ENCODE measurements around the gene SLCO1B3. TPM values are rescaled to one million over a fixed set of nuclear protein-coding genes. Genes with fewer than 3 reads are reported as not detected.

SLCO1B3 gene
- total RNA-seq, 8 experiments from 2014 or later, result not detected

- in situ Hi-C loops (cut with MboI; ENCODE audit: low pct_unique_long_range_greater_than_20kb in 2 of 9, low sequenced_read_pairs in 9 of 9, unreplicated experiment in 9 of 9), result no loop called here
- H3K4me1 ChIP-seq (replicated peaks in 1 of 2), result no peaks in the 10 kb centered on the region
- ATAC-seq (replicated peaks in 6 of 8), result no peak
- no peak overlapping the region for H3K27ac ChIP-seq
- 44 to 100% (median 87%) methylated on average over 1 of the region's 1 CpG; no CpG with 5 or more reads in 6 of the 10 experiments for WGBS, 10 experiments
- no peak overlapping the region for H3K4me3 ChIP-seq
Measured at GRCh38 chr12:20917819-20918218, 107.3 kb downstream of the SLCO1B3 start.

GRCh38 chr12:20931894-20932293, 121.4 kb downstream of the SLCO1B3 start:
- in situ Hi-C loops (cut with MboI; ENCODE audit: low pct_unique_long_range_greater_than_20kb in 2 of 9, low sequenced_read_pairs in 9 of 9, unreplicated experiment in 9 of 9), result loop anchor here in 2 of 9 experiments (25.0 kb wide), 1 partner anchor 230 kb away; no protein-coding TSS in a partner anchor
- no peak for ATAC-seq (replicated peaks in 6 of 8)
- WGBS, 10 experiments, result 0 to 100% (median 45%) methylated on average over 1 to 4 of the region's 4 CpGs; no CpG with 5 or more reads in 2 of the 10 experiments
- H3K4me1 ChIP-seq (replicated peaks in 1 of 2), result no peaks in the 10 kb centered on the region
- H3K4me3 ChIP-seq, result no peak overlapping the region
- no peak overlapping the region for H3K27ac ChIP-seq

GRCh38 chr12:20946732-20947131, 136.2 kb downstream of the SLCO1B3 start:
- in situ Hi-C loops (cut with MboI; ENCODE audit: low pct_unique_long_range_greater_than_20kb in 2 of 9, low sequenced_read_pairs in 9 of 9, unreplicated experiment in 9 of 9), result loop anchor here in 2 of 9 experiments (25.0 kb wide), 1 partner anchor 216 kb away; no protein-coding TSS in a partner anchor
- Histone ChIP-seq H3K4me1 (replicated peaks in 1 of 2) (no peaks in the 10 kb centered on the region), H3K27ac (no peak overlapping the region), H3K4me3 (no peak overlapping the region)
- ATAC-seq (replicated peaks in 6 of 8), result no peak
- WGBS, 10 experiments, result 28 to 65% (median 43%) methylated on average over 3 to 5 of the region's 5 CpGs; no CpG with 5 or more reads in 2 of the 10 experiments

GRCh38 chr12:20950248-20950647, 139.7 kb downstream of the SLCO1B3 start:
- peak in 3 of 8 experiments; percentile 48 to 73 (median 52) for ATAC-seq (replicated peaks in 6 of 8)
- H3K4me1 ChIP-seq (replicated peaks in 1 of 2), result no peaks in the 10 kb centered on the region
- no peak overlapping the region for H3K27ac ChIP-seq
- 0 to 100% (median 25%) methylated on average over 1 to 3 of the region's 3 CpGs; no CpG with 5 or more reads in 3 of the 10 experiments for WGBS, 10 experiments
- in situ Hi-C loops (cut with MboI; ENCODE audit: low pct_unique_long_range_greater_than_20kb in 2 of 9, low sequenced_read_pairs in 9 of 9, unreplicated experiment in 9 of 9), result no loop called here
- no peak overlapping the region for H3K4me3 ChIP-seq

- WGBS, 10 experiments, result 0 to 92% (median 37%) methylated on average over 1 to 2 of the region's 2 CpGs; no CpG with 5 or more reads in 2 of the 10 experiments
Measured at GRCh38 chr12:20963303-20963702, 152.8 kb downstream of the SLCO1B3 start.

GRCh38 chr12:20963762-20964161, 153.3 kb downstream of the SLCO1B3 start:
- WGBS, 10 experiments, result 0 to 91% (median 61%) methylated on average over 2 to 4 of the region's 4 CpGs
- no peak overlapping the region for H3K4me3 ChIP-seq
- no peak overlapping the region for H3K27ac ChIP-seq
- ATAC-seq (replicated peaks in 6 of 8), result no peak
- no peaks in the 10 kb centered on the region for H3K4me1 ChIP-seq (replicated peaks in 1 of 2)
- in situ Hi-C loops (cut with MboI; ENCODE audit: low pct_unique_long_range_greater_than_20kb in 2 of 9, low sequenced_read_pairs in 9 of 9, unreplicated experiment in 9 of 9), result no loop called here

More at GRCh38 chr12:20963303-20963702, 152.8 kb downstream of the SLCO1B3 start:
- Histone ChIP-seq H3K4me1 (replicated peaks in 1 of 2) (no peaks in the 10 kb centered on the region), H3K27ac (no peak overlapping the region), H3K4me3 (no peak overlapping the region)
- ATAC-seq (replicated peaks in 6 of 8), result no peak
- in situ Hi-C loops (cut with MboI; ENCODE audit: low pct_unique_long_range_greater_than_20kb in 2 of 9, low sequenced_read_pairs in 9 of 9, unreplicated experiment in 9 of 9), result no loop called here

Other genes starting within 250 kb of the SLCO1B3 start
- 1 to 10 TPM in 1 of 8 experiments, under 1 TPM in 3, not detected in 4; 0.11 to 2.1 (median 0.75) TPM for gene SLCO1C1, start 115.4 kb upstream of the SLCO1B3 start, total RNA-seq

Data from motor neuron (in vitro differentiated cells).